GM12875 (cell line): ENCODE results near the gene BRD4.

Experiments used
- H3K4me3 ChIP-seq: one replicate; pipeline ENCODE4 v1.5.1; 2011; ENCODE audit warnings: low read depth, low read length, control low read depth
- CTCF ChIP-seq: IDR thresholded peaks from 2 replicates; pipeline ENCODE4 v1.5.1; 2011; ENCODE audit warnings: low read depth, mild to moderate bottlenecking, control low read depth, inconsistent platforms, low read length, moderate library complexity, borderline replicate concordance; ENCODE audit not compliant: insufficient read depth

BRD4 gene

GRCh38 chr19:15263361-15263985, 68.9 kb downstream of the BRD4 start:
- no peak overlapping the region for H3K4me3 ChIP-seq

GRCh38 chr19:15262011-15262410, 70.3 kb downstream of the BRD4 start:
- no peak for TF ChIP-seq CTCF
- no peak overlapping the region for H3K4me3 ChIP-seq

More at GRCh38 chr19:15263361-15263985, 68.9 kb downstream of the BRD4 start:
- no peak for TF ChIP-seq CTCF

GRCh38 chr19:15260939-15261338, 71.4 kb downstream of the BRD4 start:
- TF ChIP-seq CTCF = no peak
- H3K4me3 ChIP-seq = no peak overlapping the region

GRCh38 chr19:15259907-15260306, 72.4 kb downstream of the BRD4 start:
- TF ChIP-seq CTCF = no peak
- H3K4me3 ChIP-seq = no peak overlapping the region

- TF ChIP-seq CTCF = no peak
- no peak overlapping the region for H3K4me3 ChIP-seq
Measured at GRCh38 chr19:15257782-15258181, 74.6 kb downstream of the BRD4 start.

GRCh38 chr19:15256708-15257331, 75.5 kb downstream of the BRD4 start:
- no peak for TF ChIP-seq CTCF
- H3K4me3 ChIP-seq = no peak overlapping the region

GRCh38 chr19:15255359-15255990, 76.9 kb downstream of the BRD4 start:
- TF ChIP-seq CTCF = no peak
- H3K4me3 ChIP-seq = no peak overlapping the region
